ENCODE data around the gene PPP1R9B. TPM values are rescaled to one million over a fixed set of nuclear protein-coding genes. Genes with fewer than 3 reads are reported as not detected.

The PPP1R9B gene
- total and polyA plus RNA-seq, 2 of the 8 experiments (the other 6 are each of a cell fraction or from before 2014, with no cell fraction given): 5.2 to 13.1 TPM

- TF ChIP-seq CHD7 (IDR thresholded peaks at IDR 0.05; ENCODE audit: insufficient replicate concordance, low read length) (no peak), ATF2 (IDR thresholded peaks at IDR 0.05; ENCODE audit: low read length) (no peak), KDM4A (IDR thresholded peaks at IDR 0.05; ENCODE audit: low read depth, low read length, severe bottlenecking) (no peak), JUN (IDR thresholded peaks at IDR 0.05; ENCODE audit: low read depth, low read length) (no peak), CBX5 (IDR thresholded peaks at IDR 0.05; ENCODE audit: low read depth, low read length) (no peak), TEAD4 (IDR thresholded peaks at IDR 0.05; ENCODE audit: low read depth, low read length) (peak; percentile 71), RXRA (IDR thresholded peaks at IDR 0.05; ENCODE audit: insufficient read depth, low read depth, low read length) (no peak), SP4 (IDR thresholded peaks at IDR 0.05; ENCODE audit: low read length) (no peak), POLR2A (IDR thresholded peaks at IDR 0.05; ENCODE audit: control extremely low read depth in 1 of 2, low read depth in 2 of 2, low read length in 2 of 2) (no peak)
These were observed 2.0 kb downstream of the PPP1R9B start (continued) for GRCh38 chr17:50148226-50149090.
